Left colon (tissue), 2 donors: ENCODE data around the gene FBLN1. TPM values are rescaled to one million over a fixed set of nuclear protein-coding genes. Genes with fewer than 3 reads are reported as not detected.
"Not testable (repeated sequence)": the region's sequence is repeated elsewhere in the genome, so short reads cannot be mapped to it uniquely, and the experiment has no call there.

Source experiments
- ATAC-seq: fragments of 200-7000 bp; cut with Tn5 transposase; one replicate; pipeline ENCODE4 v1.9.1; 2020; ENCODE audit warnings: mild to moderate bottlenecking, moderate library complexity
- DNase-seq, 2 donors: peaks; one replicate each; pipeline ENCODE4 v3.0.0-alpha.2; 2020
- intact Hi-C, 2 donors: fragments of 100-400 bp; cut with DNase I in 1 of 2; cut with micrococcal nuclease in 1 of 2; formaldehyde crosslinking; loops; one replicate each; pipeline versions ENCODE4 v1.11.2 to v1.14.0; 2022; cut with DNase I, micrococcal nuclease
- total RNA-seq, 2 donors: library from RNA; stranded (reverse); fragmentation: NEBNext Ultra II Directional; extraction: Animal tissue kit (Norgen Biotek cat#: 25700); gene quantifications; one replicate each; pipeline ENCODE4 v1.2.1, GENCODE V29; 2021
- donor health status: DM: no; HTN: no; CAD: no.
- donor health status: DM: yes; HTN: yes; CAD: no.

FBLN1 gene
- total RNA-seq, 2 donors from 2014 or later: 51.8 to 114 TPM

GRCh38 chr22:45552580-45553350 is 50.1 kb downstream of the FBLN1 start:
- intact Hi-C loops: loop anchor here (5.0 to 10.0 kb wide), 3 partner anchors 108 to 288 kb away; no protein-coding TSS in a partner anchor
- ATAC-seq: peak; percentile 15

DNA sequence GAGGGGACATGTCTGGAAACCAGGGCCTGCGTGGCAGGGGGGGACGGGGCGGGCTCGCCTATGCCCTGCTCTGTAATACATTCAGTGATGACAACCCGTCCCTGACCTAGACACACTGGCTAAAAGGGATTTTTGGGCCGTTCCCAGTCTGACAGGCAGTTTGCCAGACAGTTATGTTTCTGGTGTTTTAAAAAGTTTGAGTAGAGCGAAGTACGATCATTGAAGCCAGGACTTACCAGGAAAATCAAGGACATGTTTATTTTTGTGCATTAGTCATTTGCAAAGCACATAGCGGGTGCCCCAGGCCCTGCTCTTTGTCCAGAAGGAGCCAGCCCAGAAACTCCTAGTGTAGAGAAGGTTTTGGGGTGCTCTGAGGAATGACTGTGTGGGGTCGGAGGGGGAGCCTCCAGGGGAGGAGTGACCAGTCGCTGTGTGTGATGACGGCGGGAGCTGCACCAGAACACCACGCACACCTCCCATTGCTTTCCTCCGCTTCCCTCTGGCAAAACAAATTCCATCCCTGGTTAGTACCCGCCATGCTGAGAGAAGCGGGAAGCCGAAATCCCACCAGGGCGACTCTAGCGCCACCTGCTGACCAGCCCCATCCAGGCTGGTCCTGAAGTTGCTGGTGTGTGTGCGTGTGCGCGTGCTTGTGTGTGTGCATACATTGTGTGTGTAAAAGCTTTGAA is 50.8 kb downstream of the FBLN1 start:
- intact Hi-C loops: loop anchor here (5.0 to 10.0 kb wide), 3 partner anchors 109 to 289 kb away; no protein-coding TSS in a partner anchor
- ATAC-seq (peak; percentile 79), DNase-seq (peak; percentile 53 to 77)

More at GRCh38 chr22:45552580-45553350, 50.1 kb downstream of the FBLN1 start:
- DNase-seq: peak; percentile 48 to 52

DNA sequence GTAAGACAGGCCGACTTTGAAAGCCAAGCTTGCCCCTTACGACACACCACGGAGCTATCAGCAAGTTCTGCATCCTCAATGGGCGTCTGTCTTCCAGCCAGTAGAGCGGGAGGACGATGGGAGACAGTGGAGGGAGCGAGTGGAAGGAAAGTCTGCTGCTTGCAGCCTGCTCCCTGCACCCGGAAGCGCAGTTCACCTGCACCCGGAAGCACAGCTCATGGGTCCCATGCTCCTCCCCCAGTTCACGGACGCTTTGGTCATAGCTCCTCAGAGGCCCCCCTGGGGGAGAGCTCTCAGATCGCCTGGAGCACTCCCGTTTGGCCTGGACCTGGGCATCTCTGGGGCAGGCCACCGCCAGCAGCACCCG is 51.3 kb downstream of the FBLN1 start:
- DNase-seq (peak in 1 of 2 donors; percentile 48), ATAC-seq (peak; percentile 87)
- intact Hi-C loops: loop anchor here (5.0 to 10.0 kb wide), 3 partner anchors 109 to 289 kb away; no protein-coding TSS in a partner anchor

DNA sequence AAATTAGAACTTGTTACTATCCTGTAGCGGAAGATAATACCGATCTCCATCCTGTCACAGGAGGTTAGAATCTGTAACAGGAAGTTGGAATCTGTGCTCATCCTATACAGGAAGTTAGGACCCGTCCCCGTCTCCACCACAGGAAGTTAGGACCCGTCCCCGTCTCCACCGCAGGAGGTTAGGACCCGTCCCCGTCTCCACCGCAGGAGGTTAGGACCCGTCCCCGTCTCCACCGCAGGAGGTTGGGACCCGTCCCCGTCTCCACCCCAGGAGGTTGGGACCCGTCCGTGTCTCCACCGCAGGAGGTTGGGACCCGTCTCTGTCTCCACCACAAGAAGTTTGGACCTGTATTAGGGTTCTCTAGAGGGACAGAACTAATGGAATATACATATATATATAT is 52.2 kb downstream of the FBLN1 start:
- intact Hi-C loops: loop anchor here (5.0 to 10.0 kb wide), 3 partner anchors 110 to 290 kb away; no protein-coding TSS in a partner anchor
- ATAC-seq (no peak), DNase-seq (no peak)

DNA sequence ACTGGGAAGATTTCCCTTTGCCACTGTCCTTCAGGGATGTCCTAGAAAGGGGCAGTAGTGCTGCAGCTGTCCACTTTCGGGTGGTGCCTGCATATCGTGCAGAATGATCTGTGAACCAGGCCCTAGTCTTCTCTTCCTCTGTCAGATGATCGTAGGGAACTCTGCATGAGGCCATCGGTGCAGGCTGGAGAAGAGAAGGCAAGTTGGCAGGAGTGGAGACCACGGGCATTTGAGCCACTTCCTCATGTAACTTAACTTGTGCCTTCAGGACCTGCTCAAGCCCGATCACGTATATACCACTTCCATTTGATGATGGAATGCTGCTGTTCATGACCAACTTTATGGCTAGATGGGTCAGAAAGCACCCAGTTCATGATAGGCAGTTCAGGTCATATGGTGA is 55.2 kb downstream of the FBLN1 start:
- not testable (repeated sequence) for ATAC-seq, DNase-seq
- intact Hi-C loops: loop anchor here (10.0 kb wide), 2 partner anchors 113 to 293 kb away; no protein-coding TSS in a partner anchor

GRCh38 chr22:45560092-45560491 is 57.4 kb downstream of the FBLN1 start:
- intact Hi-C loops, DNase-seq, ATAC-seq: not testable (repeated sequence)

- ATAC-seq, intact Hi-C loops, DNase-seq: not testable (repeated sequence)
Observed at GRCh38 chr22:45560761-45561160, 58.1 kb downstream of the FBLN1 start.

GRCh38 chr22:45562102-45562501 is 59.4 kb downstream of the FBLN1 start:
- ATAC-seq: no peak
- intact Hi-C loops: no loop called here
- DNase-seq: no peak

GRCh38 chr22:45562537-45563361 is 60.1 kb downstream of the FBLN1 start:
- ATAC-seq: no peak
- intact Hi-C loops: no loop called here
- DNase-seq: no peak

GRCh38 chr22:45563362-45564040 is 60.8 kb downstream of the FBLN1 start:
- ATAC-seq (no peak), DNase-seq (no peak)
- intact Hi-C loops: no loop called here

DNA sequence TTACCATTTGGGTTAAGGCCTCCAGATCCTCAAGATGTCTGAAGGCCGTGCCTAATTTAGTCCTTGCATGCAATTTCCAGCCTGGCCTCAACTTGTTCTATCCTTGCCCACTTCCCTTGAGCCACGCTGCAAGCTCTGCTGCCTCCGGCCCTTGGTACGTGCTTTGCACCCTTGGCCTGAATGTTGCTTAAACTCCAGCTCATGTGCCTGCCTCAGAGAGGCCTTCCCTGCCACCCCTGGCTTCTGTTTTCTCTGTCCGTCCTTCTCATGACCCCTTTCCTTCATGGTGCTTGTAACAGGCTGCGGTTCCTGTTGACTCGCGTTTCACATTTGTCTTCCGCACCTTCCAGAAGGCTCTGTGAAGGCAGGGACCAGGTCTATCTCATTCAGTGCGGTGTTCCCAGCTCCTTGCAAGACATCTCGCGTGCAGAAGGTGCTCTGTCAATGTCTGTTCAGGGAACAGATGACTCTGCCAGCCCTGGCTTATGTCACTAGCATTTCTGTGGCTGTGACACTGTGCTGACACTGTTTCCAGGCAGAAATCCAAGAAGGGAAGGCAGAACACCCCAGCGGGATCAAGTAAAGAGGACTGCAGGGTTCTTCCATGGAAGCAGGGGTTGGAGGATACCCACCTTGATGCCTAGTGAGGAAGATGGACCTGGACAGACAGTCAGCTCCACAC is 61.8 kb downstream of the FBLN1 start:
- no peak for DNase-seq
- intact Hi-C loops: no loop called here
- no peak for ATAC-seq

DNA sequence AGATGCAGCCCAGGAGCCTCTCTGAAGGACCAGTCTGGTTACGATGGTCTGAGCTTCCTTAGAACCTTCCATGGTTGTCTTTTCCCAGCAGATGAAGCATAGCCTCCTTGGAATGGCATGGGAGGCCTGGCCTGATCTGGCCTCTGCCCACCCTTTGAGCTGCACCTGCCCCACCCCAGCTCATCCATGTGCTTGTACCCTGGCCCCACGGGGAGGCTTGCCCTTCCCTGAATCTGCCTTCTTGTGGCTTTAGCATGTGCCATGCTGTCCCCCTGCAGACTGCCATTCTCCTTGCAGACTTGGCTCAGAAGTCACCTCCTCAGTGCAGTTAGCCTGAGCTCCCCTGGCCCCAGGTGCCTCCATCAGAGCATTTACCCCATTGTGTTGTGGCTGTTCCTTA is 62.5 kb downstream of the FBLN1 start:
- DNase-seq (no peak), ATAC-seq (no peak)
- intact Hi-C loops: no loop called here

DNA sequence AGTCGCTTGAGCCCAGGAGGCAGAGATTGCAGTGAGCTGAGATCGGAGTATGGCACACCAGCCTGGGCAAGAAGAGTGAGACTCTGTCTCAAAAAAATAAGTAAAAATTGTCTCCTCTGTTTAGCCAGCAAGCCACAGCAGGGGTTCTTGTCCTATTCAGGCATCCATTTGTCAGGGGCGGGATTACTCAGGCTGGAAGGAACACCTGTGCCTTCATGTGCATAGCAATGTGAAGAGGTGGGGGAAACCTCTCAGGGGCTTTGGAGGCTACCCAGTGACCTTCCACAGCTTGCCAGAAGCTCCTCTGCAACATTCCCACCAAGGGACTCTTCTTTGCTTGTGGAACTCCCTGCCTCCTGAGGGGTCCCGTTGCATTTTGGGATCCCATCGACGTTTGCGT is 63.3 kb downstream of the FBLN1 start:
- DNase-seq: no peak
- ATAC-seq: no peak
- intact Hi-C loops: no loop called here

- DNase-seq (no peak), ATAC-seq (no peak)
- intact Hi-C loops: no loop called here
Observed at GRCh38 chr22:45568213-45568612, 65.5 kb downstream of the FBLN1 start.

DNA sequence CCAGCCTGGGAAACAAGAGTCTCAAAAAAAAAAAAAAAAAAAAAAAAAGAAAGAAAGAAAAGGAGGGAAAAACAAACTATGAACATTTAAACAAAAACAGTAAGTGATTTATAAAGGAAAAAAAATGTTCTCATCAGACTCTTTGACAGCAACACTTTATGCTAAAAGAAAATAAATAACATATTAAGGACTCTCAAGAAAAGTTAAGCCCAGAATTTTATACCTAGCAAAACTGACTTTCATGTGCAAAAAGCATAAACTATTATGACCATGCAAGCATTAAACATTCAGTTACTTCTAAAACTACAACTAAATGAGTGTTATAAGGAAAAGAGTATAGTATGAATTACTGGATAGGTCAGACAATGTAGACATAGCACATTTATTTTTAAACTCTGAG is 68.4 kb downstream of the FBLN1 start:
- intact Hi-C loops: no loop called here
- DNase-seq (no peak), ATAC-seq (no peak)

GRCh38 chr22:45572444-45572843 is 69.8 kb downstream of the FBLN1 start:
- no peak for ATAC-seq
- DNase-seq: no peak
- intact Hi-C loops: no loop called here

DNA sequence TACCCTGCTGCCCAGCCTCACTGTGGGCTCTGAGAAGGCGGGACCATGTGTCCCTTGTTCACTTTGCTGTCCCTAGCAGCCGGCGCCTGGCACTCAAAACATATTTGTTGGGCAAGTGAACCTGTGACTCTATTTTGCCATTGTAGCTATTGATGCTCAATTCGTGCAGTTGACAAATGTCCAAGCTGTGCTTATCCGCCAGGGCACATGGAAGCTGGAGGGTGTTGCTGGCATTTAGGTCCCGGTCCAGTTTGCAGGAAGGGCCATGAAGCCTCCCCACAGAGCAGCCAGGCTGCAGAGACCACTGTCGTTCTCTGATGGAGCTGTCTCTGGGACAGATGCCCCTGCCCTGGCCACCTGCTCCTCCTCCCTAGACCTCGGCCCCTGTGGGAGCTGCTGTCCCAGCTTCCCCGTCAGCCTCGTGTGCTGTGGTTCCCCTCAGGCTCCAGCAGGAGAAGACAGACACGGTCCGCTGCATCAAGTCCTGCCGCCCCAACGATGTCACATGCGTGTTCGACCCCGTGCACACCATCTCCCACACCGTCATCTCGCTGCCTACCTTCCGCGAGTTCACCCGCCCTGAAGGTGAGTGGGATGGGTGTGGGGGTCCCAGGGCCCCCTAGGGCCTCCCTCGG is 71.5 kb downstream of the FBLN1 start:
- ATAC-seq (no peak), DNase-seq (no peak)
- intact Hi-C loops: no loop called here
